ENCODE measurements around the gene EMC1.
"Not testable (repeated sequence)": the region's sequence is repeated elsewhere in the genome, so short reads cannot be mapped to it uniquely, and the experiment has no call there.

The EMC1 gene

GRCh38 chr1:19251305-19252196 lies at the start of gene EMC1, which contains the start of gene MRTO4:
EMC1 (minus strand) TSS chr1:19251524; CDS start chr1:19251509, 15 bp downstream.
MRTO4 (plus strand) TSS chr1:19251805; CDS start chr1:19251836, 31 bp downstream.
- H3K27ac Mint-ChIP-seq: peak within 1 kb of the TSS; percentile 98
- H3K36me3 Mint-ChIP-seq: peaks cover 11% of the 10 kb centered on the region
- no peaks in the 10 kb centered on the region for H3K9me3 Mint-ChIP-seq
- peak; percentile 97 for ATAC-seq
- H3K4me1 Mint-ChIP-seq: peaks cover 27% of the 10 kb centered on the region
- H3K4me3 Mint-ChIP-seq: peak within 1 kb of the TSS; percentile 92
- H3K27me3 Mint-ChIP-seq: no peaks in the 10 kb centered on the region

GRCh38 chr1:19300211-19300610 lies 48.9 kb upstream of the EMC1 start:
- Mint-ChIP-seq H3K9me3 (peaks cover 8% of the 10 kb centered on the region), H3K36me3 (peaks cover 47% of the 10 kb centered on the region), H3K4me3 (no peak overlapping the region), H3K4me1 (no peaks in the 10 kb centered on the region), H3K27me3 (no peaks in the 10 kb centered on the region), H3K27ac (no peak overlapping the region)
- no peak for ATAC-seq

GRCh38 chr1:19294638-19295037 lies 43.3 kb upstream of the EMC1 start:
- no peak overlapping the region for H3K27ac Mint-ChIP-seq
- H3K27me3 Mint-ChIP-seq: peaks cover 5% of the 10 kb centered on the region
- H3K4me3 Mint-ChIP-seq: no peak overlapping the region
- H3K4me1 Mint-ChIP-seq: no peaks in the 10 kb centered on the region
- no peak for ATAC-seq
- H3K9me3 Mint-ChIP-seq: peaks cover 24% of the 10 kb centered on the region
- H3K36me3 Mint-ChIP-seq: peaks cover 51% of the 10 kb centered on the region

- ATAC-seq: no peak
- Mint-ChIP-seq H3K36me3 (peaks cover 32% of the 10 kb centered on the region), H3K4me3 (peak overlapping the region; percentile 46), H3K27me3 (peaks cover 23% of the 10 kb centered on the region), H3K9me3 (peaks cover 8% of the 10 kb centered on the region), H3K4me1 (peaks cover 12% of the 10 kb centered on the region), H3K27ac (no peak overlapping the region)
Measured at GRCh38 chr1:19289244-19289643, 37.9 kb upstream of the EMC1 start.

GRCh38 chr1:19288324-19289241 lies 37.3 kb upstream of the EMC1 start, which contains the start of gene AKR7A3:
AKR7A3 (minus strand) TSS chr1:19288770; CDS start chr1:19288709, 61 bp downstream.
- H3K27ac Mint-ChIP-seq: peak within 1 kb of the TSS; percentile 28
- peaks cover 23% of the 10 kb centered on the region for H3K27me3 Mint-ChIP-seq
- H3K4me3 Mint-ChIP-seq: peak within 1 kb of the TSS; percentile 71
- H3K9me3 Mint-ChIP-seq: not testable (repeated sequence)
- ATAC-seq: peak; percentile 90
- peaks cover 12% of the 10 kb centered on the region for H3K4me1 Mint-ChIP-seq
- H3K36me3 Mint-ChIP-seq: peaks cover 28% of the 10 kb centered on the region

- Mint-ChIP-seq H3K27ac (peak overlapping the region; percentile 28), H3K9me3 (peaks cover 6% of the 10 kb centered on the region), H3K36me3 (peaks cover 28% of the 10 kb centered on the region), H3K4me1 (peaks cover 12% of the 10 kb centered on the region), H3K27me3 (peaks cover 23% of the 10 kb centered on the region), H3K4me3 (peak overlapping the region; percentile 71)
- ATAC-seq: no peak
Measured at GRCh38 chr1:19287436-19288185, 36.3 kb upstream of the EMC1 start.

GRCh38 chr1:19285807-19286206 lies 34.5 kb upstream of the EMC1 start:
- not testable (repeated sequence) for H3K9me3 Mint-ChIP-seq, H3K27ac Mint-ChIP-seq, H3K4me3 Mint-ChIP-seq, ATAC-seq
- H3K36me3 Mint-ChIP-seq: peaks cover 17% of the 10 kb centered on the region
- H3K4me1 Mint-ChIP-seq: peaks cover 12% of the 10 kb centered on the region
- H3K27me3 Mint-ChIP-seq: peaks cover 23% of the 10 kb centered on the region

GRCh38 chr1:19285366-19285765 lies 34.0 kb upstream of the EMC1 start:
- H3K9me3 Mint-ChIP-seq, H3K4me3 Mint-ChIP-seq, H3K27ac Mint-ChIP-seq, ATAC-seq: not testable (repeated sequence)
- peaks cover 12% of the 10 kb centered on the region for H3K4me1 Mint-ChIP-seq
- peaks cover 23% of the 10 kb centered on the region for H3K27me3 Mint-ChIP-seq
- H3K36me3 Mint-ChIP-seq: peaks cover 17% of the 10 kb centered on the region

- Mint-ChIP-seq H3K27me3 (peaks cover 20% of the 10 kb centered on the region), H3K36me3 (peaks cover 15% of the 10 kb centered on the region), H3K4me3 (no peak overlapping the region), H3K9me3 (no peaks in the 10 kb centered on the region), H3K4me1 (peaks cover 12% of the 10 kb centered on the region), H3K27ac (no peak overlapping the region)
- no peak for ATAC-seq
Measured at GRCh38 chr1:19284881-19285280, 33.6 kb upstream of the EMC1 start.

- peaks cover 10% of the 10 kb centered on the region for H3K27me3 Mint-ChIP-seq
- no peak for ATAC-seq
Measured at GRCh38 chr1:19283891-19284290, 32.6 kb upstream of the EMC1 start.

GRCh38 chr1:19274636-19275035 lies 23.3 kb upstream of the EMC1 start:
- H3K4me3 Mint-ChIP-seq: no peak overlapping the region
- no peak overlapping the region for H3K27ac Mint-ChIP-seq
- peaks cover 18% of the 10 kb centered on the region for H3K36me3 Mint-ChIP-seq
- H3K27me3 Mint-ChIP-seq: peaks cover 27% of the 10 kb centered on the region
- H3K4me1 Mint-ChIP-seq: no peaks in the 10 kb centered on the region
- ATAC-seq: no peak
- peaks cover 8% of the 10 kb centered on the region for H3K9me3 Mint-ChIP-seq

More at GRCh38 chr1:19283891-19284290, 32.6 kb upstream of the EMC1 start:
- Mint-ChIP-seq H3K36me3 (peaks cover 10% of the 10 kb centered on the region), H3K27ac (no peak overlapping the region), H3K4me1 (peaks cover 8% of the 10 kb centered on the region), H3K4me3 (no peak overlapping the region), H3K9me3 (no peaks in the 10 kb centered on the region)

- not testable (repeated sequence) for H3K27ac Mint-ChIP-seq, H3K4me1 Mint-ChIP-seq, H3K4me3 Mint-ChIP-seq, ATAC-seq, H3K9me3 Mint-ChIP-seq
- Mint-ChIP-seq H3K36me3 (peaks cover 18% of the 10 kb centered on the region), H3K27me3 (peaks cover 27% of the 10 kb centered on the region)
Measured at GRCh38 chr1:19273844-19274531, 22.7 kb upstream of the EMC1 start.

GRCh38 chr1:19273106-19273843 lies 22.0 kb upstream of the EMC1 start:
- peaks cover 27% of the 10 kb centered on the region for H3K27me3 Mint-ChIP-seq
- H3K36me3 Mint-ChIP-seq: peaks cover 18% of the 10 kb centered on the region
- H3K4me1 Mint-ChIP-seq: no peaks in the 10 kb centered on the region
- H3K9me3 Mint-ChIP-seq: peaks cover 8% of the 10 kb centered on the region
- no peak overlapping the region for H3K27ac Mint-ChIP-seq
- no peak for ATAC-seq
- no peak overlapping the region for H3K4me3 Mint-ChIP-seq

Measured in stimulated activated memory B cell treated with anti-CD40 and anti-IgM and Interleukin-4, amounts not matched to agents 10 μg/mL and 1 μg/mL and 100 μg/mL, for 72 hours (primary cell).